Measurements from ENCODE around the gene TEX11.

Gene TEX11

DNA sequence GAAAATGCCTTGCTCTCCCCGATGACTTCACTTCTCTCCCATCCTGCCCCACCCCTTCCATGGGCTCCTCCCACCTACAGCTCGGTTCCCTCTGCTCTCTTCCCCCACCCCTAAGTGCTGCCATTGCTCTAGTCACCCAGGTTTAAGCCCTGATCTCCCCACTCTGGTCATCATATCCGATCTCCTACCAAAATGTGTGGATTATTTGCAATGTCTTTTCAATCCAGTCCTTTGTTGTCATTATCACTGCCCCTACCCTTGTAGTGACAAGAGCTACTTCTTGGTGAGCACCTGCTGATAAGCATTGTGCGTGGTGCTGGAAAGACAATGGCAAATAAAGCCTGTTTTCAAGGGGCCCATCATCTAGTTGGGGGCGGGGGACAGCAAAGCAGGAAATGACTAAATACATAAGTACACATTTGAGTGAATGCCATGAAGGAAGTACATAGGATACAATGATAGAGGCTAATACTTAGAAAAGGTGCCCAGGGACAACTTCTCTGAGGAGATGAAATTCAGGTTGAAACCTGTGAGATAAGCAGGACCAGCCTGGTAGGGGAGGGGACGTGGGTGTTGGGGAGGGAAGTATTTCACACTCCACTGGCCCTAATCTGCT lies 400.1 kb downstream of the TEX11 start:
- H3K9me3 ChIP-seq (ENCODE audit: low read length): no peaks in the 10 kb centered on the region
- H3K27me3 ChIP-seq (ENCODE audit: insufficient read depth, low read length): no peaks in the 10 kb centered on the region
- no peak overlapping the region for H2AFZ ChIP-seq (ENCODE audit: low read length)
- no peak overlapping the region for H3K9ac ChIP-seq (ENCODE audit: low read length)
- no peak for TF ChIP-seq EZH2 (IDR thresholded peaks at IDR 0.05; ENCODE audit: borderline replicate concordance, low read length)
- no peak for TF ChIP-seq CTCF (IDR thresholded peaks at IDR 0.05; ENCODE audit: low read length)
- H3K4me3 ChIP-seq (ENCODE audit: low read depth, low read length, poor library complexity, severe bottlenecking): no peak overlapping the region
- H4K20me1 ChIP-seq (ENCODE audit: insufficient read depth, low read length): no peaks in the 10 kb centered on the region
- no peak overlapping the region for H3K4me2 ChIP-seq (ENCODE audit: low read length)
- H3K36me3 ChIP-seq (ENCODE audit: insufficient read depth, low read length): no peaks in the 10 kb centered on the region
- no peaks in the 10 kb centered on the region for H3F3A ChIP-seq (ENCODE audit: insufficient read depth, low read length)
- H3K9me2 ChIP-seq (ENCODE audit: low read depth, low read length): no peaks in the 10 kb centered on the region
- H3K79me2 ChIP-seq (ENCODE audit: insufficient read depth, low read length): no peaks in the 10 kb centered on the region
- no peaks in the 10 kb centered on the region for H3K4me1 ChIP-seq (ENCODE audit: insufficient read depth, low read length, severe bottlenecking)
- H3K27ac ChIP-seq (ENCODE audit: low read depth, low read length, poor library complexity, severe bottlenecking): no peak overlapping the region

GRCh38 chrX:70505451-70505841 lies 403.1 kb downstream of the TEX11 start:
- no peak overlapping the region for H3K27ac ChIP-seq (ENCODE audit: low read depth, low read length, poor library complexity, severe bottlenecking)
- H3K27me3 ChIP-seq (ENCODE audit: insufficient read depth, low read length): no peaks in the 10 kb centered on the region
- peaks cover 10% of the 10 kb centered on the region for H3K36me3 ChIP-seq (ENCODE audit: insufficient read depth, low read length)
- no peaks in the 10 kb centered on the region for H4K20me1 ChIP-seq (ENCODE audit: insufficient read depth, low read length)
- no peak overlapping the region for H3K4me3 ChIP-seq (ENCODE audit: low read depth, low read length, poor library complexity, severe bottlenecking)
- TF ChIP-seq CTCF (IDR thresholded peaks at IDR 0.05; ENCODE audit: low read length) (no peak), EZH2 (IDR thresholded peaks at IDR 0.05; ENCODE audit: borderline replicate concordance, low read length) (no peak)
- no peaks in the 10 kb centered on the region for H3K4me1 ChIP-seq (ENCODE audit: insufficient read depth, low read length, severe bottlenecking)
- H3K4me2 ChIP-seq (ENCODE audit: low read length): no peak overlapping the region
- H2AFZ ChIP-seq (ENCODE audit: low read length): no peak overlapping the region
- H3K9me2 ChIP-seq (ENCODE audit: low read depth, low read length): no peaks in the 10 kb centered on the region
- H3K79me2 ChIP-seq (ENCODE audit: insufficient read depth, low read length): no peaks in the 10 kb centered on the region
- H3F3A ChIP-seq (ENCODE audit: insufficient read depth, low read length): no peaks in the 10 kb centered on the region
- no peaks in the 10 kb centered on the region for H3K9me3 ChIP-seq (ENCODE audit: low read length)
- H3K9ac ChIP-seq (ENCODE audit: low read length): no peak overlapping the region

- H3K27ac ChIP-seq (ENCODE audit: low read depth, low read length, poor library complexity, severe bottlenecking): no peak overlapping the region
- no peak overlapping the region for H2AFZ ChIP-seq (ENCODE audit: low read length)
- H3K4me1 ChIP-seq (ENCODE audit: insufficient read depth, low read length, severe bottlenecking): no peaks in the 10 kb centered on the region
- H3F3A ChIP-seq (ENCODE audit: insufficient read depth, low read length): no peaks in the 10 kb centered on the region
- no peaks in the 10 kb centered on the region for H3K9me3 ChIP-seq (ENCODE audit: low read length)
- no peaks in the 10 kb centered on the region for H3K27me3 ChIP-seq (ENCODE audit: insufficient read depth, low read length)
- H3K36me3 ChIP-seq (ENCODE audit: insufficient read depth, low read length): peaks cover 12% of the 10 kb centered on the region
- no peaks in the 10 kb centered on the region for H4K20me1 ChIP-seq (ENCODE audit: insufficient read depth, low read length)
- no peaks in the 10 kb centered on the region for H3K79me2 ChIP-seq (ENCODE audit: insufficient read depth, low read length)
- H3K9ac ChIP-seq (ENCODE audit: low read length): no peak overlapping the region
- no peak overlapping the region for H3K4me3 ChIP-seq (ENCODE audit: low read depth, low read length, poor library complexity, severe bottlenecking)
- TF ChIP-seq CTCF (IDR thresholded peaks at IDR 0.05; ENCODE audit: low read length) (no peak), EZH2 (IDR thresholded peaks at IDR 0.05; ENCODE audit: borderline replicate concordance, low read length) (no peak)
- H3K4me2 ChIP-seq (ENCODE audit: low read length): no peak overlapping the region
- H3K9me2 ChIP-seq (ENCODE audit: low read depth, low read length): no peaks in the 10 kb centered on the region
These were observed 403.6 kb downstream of the TEX11 start for GRCh38 chrX:70504772-70505450.
